ENCODE data around the gene KRT1.

GRCh38 chr12:52628111-52628507, 52.1 kb downstream of the KRT1 start:
- TF ChIP-seq REST (IDR thresholded peaks at IDR 0.05; ENCODE audit: low read depth, low read length) (no peak), NRF1 (IDR thresholded peaks at IDR 0.05; ENCODE audit: low read depth, low read length) (no peak), POLR2AphosphoS5 (IDR thresholded peaks at IDR 0.05; ENCODE audit: low read depth, low read length) (no peak), CTCF (IDR thresholded peaks at IDR 0.05) (no peak), TEAD4 (IDR thresholded peaks at IDR 0.05; ENCODE audit: borderline replicate concordance, insufficient read depth) (no peak), RXRA (IDR thresholded peaks at IDR 0.05; ENCODE audit: borderline replicate concordance, low read depth) (no peak), MXI1 (IDR thresholded peaks at IDR 0.05; ENCODE audit: low read depth, low read length) (no peak), RFX5 (IDR thresholded peaks at IDR 0.05; ENCODE audit: low read length) (no peak), EZH2phosphoT487 (IDR thresholded peaks at IDR 0.05; ENCODE audit: borderline replicate concordance, low read depth) (no peak)
